GM13977 (cell line): Measurements from ENCODE around the gene RPAIN.
A peak's percentile ranks its signal among the peaks of the same experiment; 100 is the strongest.

Experiments
- DNase-seq: peaks from one replicate; pipeline ENCODE4 v3.0.0; 2012; ENCODE audit warnings: low spot score
- CTCF ChIP-seq: IDR thresholded peaks from 2 replicates; pipeline ENCODE4 v1.5.1; 2012; ENCODE audit warnings: mild to moderate bottlenecking, control low read depth; ENCODE audit not compliant: insufficient read depth; ENCODE audit errors: extremely low read depth, missing control alignments
- in situ Hi-C: fragments of 300-500 bp; cut with MboI; formaldehyde crosslinking; loops from one replicate; pipeline ENCODE4 v1.12.0; 2022; ENCODE audit warnings: low sequenced_read_pairs, low pct_unique_long_range_greater_than_20kb, mixed read lengths, inconsistent platforms; ENCODE audit not compliant: unreplicated experiment

Gene RPAIN

GRCh38 chr17:5437721-5438317, 17.8 kb downstream of the RPAIN start:
- in situ Hi-C loops, result no loop called here
- DNase-seq, result no peak
- TF ChIP-seq CTCF, result no peak

- peak; percentile 86 for TF ChIP-seq CTCF
- in situ Hi-C loops, result no loop called here
- peak; percentile 96 for DNase-seq
Observed at GRCh38 chr17:5438716-5439445, 18.9 kb downstream of the RPAIN start, which contains the start of gene C1QBP. Gene C1QBP (minus strand): TSS chr17:5439155. CDS start chr17:5439073, 82 bp downstream.

- in situ Hi-C loops, result no loop called here
- DNase-seq, result no peak
- TF ChIP-seq CTCF, result no peak
Observed at GRCh38 chr17:5439446-5439764, 19.4 kb downstream of the RPAIN start.

- DNase-seq, result no peak
- no peak for TF ChIP-seq CTCF
- in situ Hi-C loops, result no loop called here
Observed at GRCh38 chr17:5443728-5444127, 23.7 kb downstream of the RPAIN start.

- no peak for TF ChIP-seq CTCF
- DNase-seq, result no peak
- in situ Hi-C loops, result no loop called here
Observed at GRCh38 chr17:5444209-5444608, 24.2 kb downstream of the RPAIN start.

GRCh38 chr17:5446786-5447185, 26.8 kb downstream of the RPAIN start:
- in situ Hi-C loops, result no loop called here
- TF ChIP-seq CTCF, result no peak
- DNase-seq, result no peak
